ENCODE measurements around the gene RBAK. TPM values are rescaled to one million over a fixed set of nuclear protein-coding genes. Genes with fewer than 3 reads are reported as not detected.
"Not testable (repeated sequence)": the region's sequence is repeated elsewhere in the genome, so short reads cannot be mapped to it uniquely, and the experiment has no call there.

Gene RBAK
- total and polyA plus RNA-seq, 2 experiments from 2014 or later = 7.7 to 18.6 TPM

GRCh38 chr7:5050676-5051075 lies 5.0 kb downstream of the RBAK start:
- TF ChIP-seq CTCF (IDR thresholded peaks at IDR 0.05; ENCODE audit: low read depth, low read length) = no peak
- peaks cover 33% of the 10 kb centered on the region for H3K36me3 ChIP-seq
- no peak overlapping the region for H3K4me3 ChIP-seq
- no peaks in the 10 kb centered on the region for H3K27me3 ChIP-seq
- H3K27ac ChIP-seq = no peak overlapping the region
- DNase-seq (ENCODE audit: low read depth in 1 of 2, low spot score in 1 of 2) = no peak
- no peaks in the 10 kb centered on the region for H3K4me1 ChIP-seq (ENCODE audit: low read depth)
- H3K9me3 ChIP-seq (ENCODE audit: low read depth) = no peaks in the 10 kb centered on the region

- peaks cover 34% of the 10 kb centered on the region for H3K36me3 ChIP-seq
- not testable (repeated sequence) for H3K9me3 ChIP-seq (ENCODE audit: low read depth); H3K4me1 ChIP-seq (ENCODE audit: low read depth); DNase-seq (ENCODE audit: low read depth in 1 of 2, low spot score in 1 of 2); H3K27me3 ChIP-seq; H3K27ac ChIP-seq; H3K4me3 ChIP-seq
Measured at GRCh38 chr7:5051731-5052130, 6.1 kb downstream of the RBAK start.

GRCh38 chr7:5053175-5053574 lies 7.5 kb downstream of the RBAK start:
- DNase-seq (ENCODE audit: low read depth in 1 of 2, low spot score in 1 of 2) = no peak
- no peak overlapping the region for H3K27ac ChIP-seq
- TF ChIP-seq CTCF (IDR thresholded peaks at IDR 0.05; ENCODE audit: low read depth, low read length) = no peak
- no peak overlapping the region for H3K4me3 ChIP-seq
- no peaks in the 10 kb centered on the region for H3K9me3 ChIP-seq (ENCODE audit: low read depth)
- H3K4me1 ChIP-seq (ENCODE audit: low read depth) = no peaks in the 10 kb centered on the region
- H3K36me3 ChIP-seq = peaks cover 45% of the 10 kb centered on the region
- H3K27me3 ChIP-seq = no peaks in the 10 kb centered on the region

- no peak for DNase-seq (ENCODE audit: low read depth in 1 of 2, low spot score in 1 of 2)
- peaks cover 28% of the 10 kb centered on the region for H3K9me3 ChIP-seq (ENCODE audit: low read depth)
- peaks cover 66% of the 10 kb centered on the region for H3K36me3 ChIP-seq
- no peaks in the 10 kb centered on the region for H3K4me1 ChIP-seq (ENCODE audit: low read depth)
- H3K27me3 ChIP-seq = no peaks in the 10 kb centered on the region
- TF ChIP-seq CTCF (IDR thresholded peaks at IDR 0.05; ENCODE audit: low read depth, low read length) = no peak
- no peak overlapping the region for H3K4me3 ChIP-seq
- H3K27ac ChIP-seq = no peak overlapping the region
Measured at GRCh38 chr7:5063698-5064097, 18.0 kb downstream of the RBAK start.

DNA sequence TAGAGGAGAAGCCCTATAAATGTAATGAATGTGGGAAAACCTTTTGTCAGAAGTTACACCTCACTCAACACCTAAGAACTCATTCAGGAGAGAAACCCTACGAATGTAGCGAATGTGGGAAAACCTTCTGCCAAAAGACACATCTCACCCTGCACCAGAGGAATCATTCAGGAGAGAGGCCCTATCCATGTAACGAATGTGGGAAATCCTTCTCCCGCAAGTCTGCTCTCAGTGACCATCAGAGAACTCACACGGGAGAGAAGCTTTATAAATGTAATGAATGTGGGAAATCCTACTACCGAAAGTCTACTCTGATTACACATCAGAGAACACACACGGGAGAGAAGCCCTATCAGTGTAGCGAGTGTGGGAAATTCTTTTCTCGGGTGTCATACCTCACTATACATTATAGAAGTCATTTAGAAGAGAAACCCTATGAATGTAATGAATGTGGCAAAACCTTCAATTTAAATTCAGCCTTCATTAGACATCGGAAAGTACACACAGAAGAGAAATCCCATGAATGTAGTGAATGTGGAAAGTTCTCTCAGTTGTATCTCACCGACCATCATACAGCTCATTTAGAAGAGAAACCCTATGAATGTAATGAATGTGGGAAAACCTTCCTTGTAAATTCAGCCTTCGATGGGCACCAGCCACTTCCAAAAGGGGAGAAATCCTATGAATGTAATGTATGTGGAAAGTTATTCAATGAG lies 18.9 kb downstream of the RBAK start:
- no peak for DNase-seq (ENCODE audit: low read depth in 1 of 2, low spot score in 1 of 2)
- Histone ChIP-seq H3K4me1 (ENCODE audit: low read depth) (no peaks in the 10 kb centered on the region), H3K27me3 (no peaks in the 10 kb centered on the region), H3K4me3 (no peak overlapping the region), H3K27ac (no peak overlapping the region), H3K9me3 (ENCODE audit: low read depth) (peaks cover 28% of the 10 kb centered on the region), H3K36me3 (peaks cover 58% of the 10 kb centered on the region)
- no peak for TF ChIP-seq CTCF (IDR thresholded peaks at IDR 0.05; ENCODE audit: low read depth, low read length)

GRCh38 chr7:5065107-5065407 lies 19.4 kb downstream of the RBAK start:
- Histone ChIP-seq H3K4me3 (no peak overlapping the region), H3K36me3 (peaks cover 53% of the 10 kb centered on the region), H3K4me1 (ENCODE audit: low read depth) (no peaks in the 10 kb centered on the region), H3K27ac (no peak overlapping the region), H3K27me3 (no peaks in the 10 kb centered on the region), H3K9me3 (ENCODE audit: low read depth) (peaks cover 28% of the 10 kb centered on the region)
- DNase-seq (ENCODE audit: low read depth in 1 of 2, low spot score in 1 of 2) = no peak
- no peak for TF ChIP-seq CTCF (IDR thresholded peaks at IDR 0.05; ENCODE audit: low read depth, low read length)

Measured in cardiac muscle cell (in vitro differentiated cells and primary cell).